IPS DF 6.9 (cell line): ENCODE measurements around the gene MUC4.

Experiments
- DNase-seq: peaks from one replicate; pipeline ENCODE4 v3.0.0-alpha.2; 2013; ENCODE audit warnings: low read depth, low spot score
- H3K27ac ChIP-seq: one replicate; pipeline ENCODE4 v1.5.1; 2013; ENCODE audit warnings: low read length, control low read depth
- H3K27me3 ChIP-seq: 2 replicates; pipeline ENCODE4 v1.6.1; 2013; ENCODE audit warnings: mild to moderate bottlenecking, low read length; ENCODE audit not compliant: control insufficient read depth, insufficient read depth
- H3K36me3 ChIP-seq: 2 replicates; pipeline ENCODE4 v1.6.1; 2013; ENCODE audit warnings: low read length; ENCODE audit not compliant: control insufficient read depth, insufficient read depth
- H3K4me1 ChIP-seq: 2 replicates; pipeline ENCODE4 v1.6.1; 2013; ENCODE audit warnings: low read length; ENCODE audit not compliant: control insufficient read depth, insufficient read depth
- H3K4me3 ChIP-seq: 2 replicates; pipeline ENCODE4 v1.5.1; 2013; ENCODE audit warnings: mild to moderate bottlenecking, low read length
- H3K9me3 ChIP-seq: 2 replicates; pipeline ENCODE4 v1.6.1; 2013; ENCODE audit warnings: low read length, inconsistent platforms; ENCODE audit not compliant: control insufficient read depth, insufficient read depth
- WGBS: extraction: QIAGEN DNeasy Blood & Tissue Kit; methylation state at CpG from one replicate; pipeline ENCODE4 v1.1.7; 2013; ENCODE audit warnings: mixed read lengths, missing lambda C conversion rate; ENCODE audit not compliant: insufficient read length, insufficient coverage; 5-methylcytosine and 5-hydroxymethylcytosine counted together

Gene MUC4

GRCh38 chr3:195760345-195761122, 51.2 kb downstream of the MUC4 start:
- no peaks in the 10 kb centered on the region; the same call in 1 of the 2 replicates for H3K4me1 ChIP-seq
- H3K27ac ChIP-seq = no peak overlapping the region
- H3K9me3 ChIP-seq = no peaks in the 10 kb centered on the region
- H3K4me3 ChIP-seq = no peak overlapping the region
- H3K27me3 ChIP-seq = no peaks in the 10 kb centered on the region
- no peak for DNase-seq
- H3K36me3 ChIP-seq = no peaks in the 10 kb centered on the region
- no CpG with 5 or more reads among the region's 24 CpGs for WGBS

DNA sequence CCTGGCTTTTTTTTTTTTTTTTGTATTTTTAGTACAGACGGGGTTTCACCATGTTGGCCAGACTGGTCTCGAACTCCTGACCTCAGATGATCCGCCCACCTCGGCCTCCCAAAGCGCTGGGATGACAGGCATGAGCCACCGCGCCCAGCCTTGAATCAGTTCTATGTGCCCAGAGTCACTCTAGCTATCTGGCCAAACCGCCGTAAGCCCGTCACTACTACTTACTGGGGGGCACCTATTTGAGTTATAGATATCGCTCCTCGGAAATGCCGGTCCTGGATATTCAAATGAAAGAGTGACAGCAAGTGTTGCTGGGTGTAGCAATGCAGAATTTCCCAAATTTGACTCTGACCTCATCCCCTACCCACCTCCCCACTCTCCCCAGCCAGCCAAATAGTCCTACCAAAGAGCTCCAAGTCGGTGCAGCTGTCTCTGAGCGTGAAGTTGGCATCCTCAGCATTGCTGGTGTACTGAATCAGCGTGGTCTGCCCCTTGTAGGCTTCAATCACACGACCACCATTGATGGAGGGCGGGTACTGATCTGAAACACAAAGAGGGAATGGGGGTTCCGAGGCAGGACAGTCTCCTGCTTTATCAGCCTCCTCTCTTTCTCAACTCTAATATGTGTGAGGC, 52.9 kb downstream of the MUC4 start:
- Histone ChIP-seq H3K4me1 (no peaks in the 10 kb centered on the region; the same call in 1 of the 2 replicates), H3K4me3 (no peak overlapping the region), H3K36me3 (no peaks in the 10 kb centered on the region), H3K27ac (no peak overlapping the region), H3K9me3 (no peaks in the 10 kb centered on the region), H3K27me3 (no peaks in the 10 kb centered on the region)
- WGBS = no CpG with 5 or more reads among the region's 19 CpGs
- DNase-seq = no peak

- Histone ChIP-seq H3K36me3 (no peaks in the 10 kb centered on the region), H3K9me3 (no peaks in the 10 kb centered on the region), H3K4me3 (no peak overlapping the region), H3K4me1 (no peaks in the 10 kb centered on the region), H3K27me3 (no peaks in the 10 kb centered on the region), H3K27ac (no peak overlapping the region)
- WGBS = no CpG with 5 or more reads among the region's 10 CpGs
- DNase-seq = no peak
Observed at GRCh38 chr3:195757827-195758226, 53.9 kb downstream of the MUC4 start.

- no CpG with 5 or more reads among the region's 8 CpGs for WGBS
- Histone ChIP-seq H3K4me3 (no peak overlapping the region), H3K36me3 (no peaks in the 10 kb centered on the region), H3K27me3 (no peaks in the 10 kb centered on the region), H3K4me1 (no peaks in the 10 kb centered on the region), H3K27ac (no peak overlapping the region), H3K9me3 (no peaks in the 10 kb centered on the region)
- DNase-seq = no peak
Observed at GRCh38 chr3:195757438-195757770, 54.3 kb downstream of the MUC4 start.

- WGBS = 100% methylated on average over 1 of the region's 16 CpGs
- DNase-seq = no peak
- Histone ChIP-seq H3K9me3 (no peaks in the 10 kb centered on the region), H3K27me3 (no peaks in the 10 kb centered on the region), H3K4me1 (no peaks in the 10 kb centered on the region), H3K36me3 (no peaks in the 10 kb centered on the region), H3K27ac (no peak overlapping the region), H3K4me3 (no peak overlapping the region)
Observed at GRCh38 chr3:195755791-195756676, 55.7 kb downstream of the MUC4 start.

DNA sequence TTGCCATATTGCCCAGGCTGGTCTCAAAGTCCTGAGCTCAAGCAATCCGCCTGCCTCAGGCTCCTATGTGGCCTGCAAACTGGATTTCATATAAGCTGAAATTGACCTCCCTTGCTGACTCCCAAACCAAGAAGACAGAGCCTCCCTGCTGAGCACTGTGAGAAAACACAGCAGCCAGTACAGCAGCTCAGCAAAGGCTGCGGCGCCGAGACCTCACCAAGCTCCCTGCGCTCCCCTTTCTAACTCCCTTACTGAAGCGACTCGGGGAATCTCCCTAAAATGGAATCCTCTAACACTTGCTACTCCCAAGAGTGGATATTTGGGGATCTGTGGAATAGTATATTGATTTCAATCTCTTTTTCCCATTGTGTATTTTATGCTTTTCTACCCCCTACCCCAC, 56.3 kb downstream of the MUC4 start:
- H3K4me1 ChIP-seq = no peaks in the 10 kb centered on the region
- WGBS = no CpG with 5 or more reads among the region's 7 CpGs
- H3K27ac ChIP-seq = no peak overlapping the region
- no peak overlapping the region for H3K4me3 ChIP-seq
- no peaks in the 10 kb centered on the region for H3K27me3 ChIP-seq
- no peak for DNase-seq
- H3K36me3 ChIP-seq = no peaks in the 10 kb centered on the region
- H3K9me3 ChIP-seq = no peaks in the 10 kb centered on the region

GRCh38 chr3:195754906-195755305, 56.8 kb downstream of the MUC4 start:
- Histone ChIP-seq H3K4me1 (no peaks in the 10 kb centered on the region), H3K27me3 (no peaks in the 10 kb centered on the region), H3K4me3 (no peak overlapping the region), H3K9me3 (no peaks in the 10 kb centered on the region), H3K36me3 (no peaks in the 10 kb centered on the region), H3K27ac (no peak overlapping the region)
- DNase-seq = no peak
- WGBS = no CpG with 5 or more reads among the region's 7 CpGs

- H3K27me3 ChIP-seq = no peaks in the 10 kb centered on the region
- H3K9me3 ChIP-seq = no peaks in the 10 kb centered on the region
- H3K36me3 ChIP-seq = no peaks in the 10 kb centered on the region
- no peaks in the 10 kb centered on the region for H3K4me1 ChIP-seq
- WGBS = no CpG with 5 or more reads among the region's 19 CpGs
- H3K4me3 ChIP-seq = no peak overlapping the region
- no peak overlapping the region for H3K27ac ChIP-seq
- no peak for DNase-seq
Observed at GRCh38 chr3:195754141-195754540, 57.6 kb downstream of the MUC4 start.

GRCh38 chr3:195753581-195753980, 58.1 kb downstream of the MUC4 start:
- H3K36me3 ChIP-seq = no peaks in the 10 kb centered on the region
- no peak overlapping the region for H3K4me3 ChIP-seq
- no CpG with 5 or more reads among the region's 14 CpGs for WGBS
- no peaks in the 10 kb centered on the region for H3K27me3 ChIP-seq
- DNase-seq = no peak
- no peaks in the 10 kb centered on the region for H3K4me1 ChIP-seq
- no peak overlapping the region for H3K27ac ChIP-seq
- H3K9me3 ChIP-seq = no peaks in the 10 kb centered on the region

- no peak overlapping the region for H3K4me3 ChIP-seq
- no peaks in the 10 kb centered on the region for H3K27me3 ChIP-seq
- H3K27ac ChIP-seq = no peak overlapping the region
- WGBS = no CpG with 5 or more reads among the region's 26 CpGs
- no peaks in the 10 kb centered on the region for H3K36me3 ChIP-seq
- H3K9me3 ChIP-seq = no peaks in the 10 kb centered on the region
- no peaks in the 10 kb centered on the region for H3K4me1 ChIP-seq
- DNase-seq = no peak
Observed at GRCh38 chr3:195752546-195753331, 59.0 kb downstream of the MUC4 start.
